Astrocyte (in vitro differentiated cells and primary cell): ENCODE data around the gene IMPDH1.

Experiments
- CTCF ChIP-seq: IDR thresholded peaks from 2 replicates; pipeline ENCODE4 v1.5.1; 2011; ENCODE audit warnings: low read depth, mild to moderate bottlenecking, inconsistent platforms, low read length, moderate library complexity; ENCODE audit not compliant: insufficient read depth
- EZH2 ChIP-seq: IDR thresholded peaks from 2 replicates; pipeline ENCODE4 v1.6.1; 2012; ENCODE audit warnings: mild to moderate bottlenecking, low read length, inconsistent platforms; ENCODE audit not compliant: insufficient read depth

GRCh38 chr7:128403676-128404075, 6.1 kb downstream of the IMPDH1 start:
- TF ChIP-seq CTCF (no peak), EZH2 (no peak)
